NOMO-1 (cell line): ENCODE measurements around the gene PBX4.
A peak's percentile ranks its signal among the peaks of the same experiment; 100 is the strongest.

Experiments used
- DNase-seq, 2 experiments: peaks; one replicate each; lab custom pipeline; 2025; ENCODE audit not compliant: unreplicated experiment in 2 of 2; lab: John Stamatoyannopoulos, UW

The PBX4 gene

DNA sequence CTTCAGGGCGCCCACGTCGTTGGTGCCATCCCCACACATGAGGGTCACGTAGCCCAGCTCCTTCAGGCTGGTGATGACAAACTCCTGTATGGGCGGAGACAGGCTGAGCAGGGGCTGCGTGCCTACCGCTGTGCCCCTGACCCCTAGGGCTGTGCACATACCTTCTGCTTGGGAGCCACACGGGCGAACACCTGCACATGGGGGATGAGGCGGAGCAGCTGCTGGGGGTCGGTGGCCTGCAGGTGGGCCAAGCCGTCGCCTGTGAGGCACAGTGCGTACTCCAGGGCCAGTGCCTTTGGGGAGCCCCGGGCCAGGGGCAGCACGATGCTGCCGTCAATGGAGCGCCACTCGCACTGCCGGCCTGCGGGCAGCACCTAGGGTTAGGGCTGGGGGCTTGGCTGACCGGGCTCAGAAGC, 31.1 kb upstream of the PBX4 start:
- DNase-seq, result no peak

DNA sequence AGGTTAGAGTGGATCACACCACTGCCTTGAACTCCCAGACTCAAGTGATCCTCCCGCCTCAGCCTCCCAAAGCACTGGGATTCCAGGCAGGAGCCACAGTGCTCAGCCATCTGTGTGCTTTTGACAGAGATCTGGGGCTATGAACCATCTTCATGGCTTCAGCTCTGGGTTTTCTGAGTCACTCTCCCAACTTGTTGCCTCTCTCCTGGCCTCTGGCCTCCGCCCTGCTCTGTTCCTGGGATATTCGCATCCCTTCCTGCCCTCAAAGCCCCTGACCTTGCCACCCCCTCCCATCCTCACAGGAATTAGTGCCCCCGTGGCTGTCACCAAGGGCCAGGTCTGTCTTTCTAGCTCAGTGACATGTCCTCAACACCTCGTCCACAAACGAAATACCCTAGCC, 30.7 kb upstream of the PBX4 start:
- DNase-seq, result no peak

GRCh38 chr19:19647037-19647835, 28.7 kb upstream of the PBX4 start:
- DNase-seq, result no peak

DNA sequence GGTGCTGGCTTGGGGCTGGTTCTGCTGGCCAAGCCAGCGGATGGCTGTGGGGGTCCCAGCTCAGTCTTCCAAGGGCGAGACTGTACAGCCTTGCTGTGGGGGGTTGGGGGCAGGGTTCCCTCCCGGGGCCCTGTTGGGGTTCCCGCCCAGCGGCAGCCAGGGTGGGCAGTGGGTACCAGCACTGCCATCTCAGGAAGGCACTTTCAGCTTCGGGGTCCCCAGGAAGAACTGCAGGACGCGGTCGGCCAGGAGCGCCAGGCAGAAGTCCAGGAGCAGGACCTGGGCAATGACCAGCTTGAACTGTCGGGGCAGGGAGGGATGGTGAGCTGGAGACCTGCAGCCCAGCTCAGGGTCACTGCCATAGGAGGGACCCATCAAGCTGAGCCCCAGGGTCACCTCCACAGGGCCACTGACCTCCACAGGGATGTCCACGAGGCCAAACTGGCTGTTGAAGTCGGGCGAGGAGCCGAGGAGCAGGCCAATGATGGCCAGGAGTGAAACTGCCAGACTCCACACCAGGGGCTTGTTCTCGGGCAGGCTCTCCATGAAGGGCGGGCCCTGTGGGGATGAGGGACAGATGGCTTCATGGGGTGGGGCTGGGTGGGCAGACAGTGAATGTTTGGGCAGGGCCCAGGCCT, 26.9 kb upstream of the PBX4 start:
- no peak for DNase-seq

- DNase-seq, result no peak
Measured at GRCh38 chr19:19644054-19644388, 25.5 kb upstream of the PBX4 start.

- peak; percentile 55 to 77 for DNase-seq
Measured at GRCh38 chr19:19643158-19644053, 24.9 kb upstream of the PBX4 start, which contains the start of gene GMIP. Gene GMIP, minus strand, starts transcription at chr19:19643657. Its CDS starts 128 bp downstream, at chr19:19643529.

GRCh38 chr19:19642506-19643157, 24.1 kb upstream of the PBX4 start:
- peak in 1 of 2 experiments; percentile 55 for DNase-seq

DNA sequence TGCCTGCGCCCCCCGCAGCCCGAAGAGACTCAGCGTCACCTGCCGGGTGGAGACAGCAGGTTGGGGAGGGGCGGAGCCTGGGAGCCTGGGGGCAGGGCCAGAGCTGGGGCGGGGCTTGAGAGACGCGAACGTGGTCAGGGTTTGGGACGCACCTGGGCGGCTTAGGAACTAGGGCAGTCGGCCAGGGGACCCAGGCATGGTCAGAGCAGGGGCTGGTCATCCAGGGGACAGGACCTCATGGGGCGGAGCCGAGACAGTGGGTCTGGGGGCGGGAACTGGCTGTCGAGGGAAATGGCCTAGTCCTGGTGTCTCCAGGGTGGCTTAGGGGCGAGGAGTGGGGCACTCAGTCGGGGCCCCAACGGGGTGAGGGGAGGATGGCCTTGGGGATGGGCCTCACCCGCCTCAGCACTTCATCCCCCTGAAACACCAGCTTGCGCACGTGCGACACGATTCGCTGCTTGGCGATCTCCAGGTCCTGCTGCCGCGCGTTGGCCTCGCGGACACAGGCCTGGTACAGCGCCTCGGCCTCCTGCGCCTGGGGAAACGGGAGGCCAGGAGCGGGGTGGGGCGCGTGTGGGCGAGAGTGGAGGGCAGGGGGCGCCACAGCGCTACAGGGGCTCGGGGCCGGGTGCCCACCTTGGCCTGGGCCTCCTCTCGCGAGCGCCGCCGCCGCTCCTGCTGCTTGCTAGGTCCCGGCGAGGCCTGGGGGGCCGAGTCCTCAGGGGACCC, 19.2 kb upstream of the PBX4 start:
- DNase-seq, result no peak

DNA sequence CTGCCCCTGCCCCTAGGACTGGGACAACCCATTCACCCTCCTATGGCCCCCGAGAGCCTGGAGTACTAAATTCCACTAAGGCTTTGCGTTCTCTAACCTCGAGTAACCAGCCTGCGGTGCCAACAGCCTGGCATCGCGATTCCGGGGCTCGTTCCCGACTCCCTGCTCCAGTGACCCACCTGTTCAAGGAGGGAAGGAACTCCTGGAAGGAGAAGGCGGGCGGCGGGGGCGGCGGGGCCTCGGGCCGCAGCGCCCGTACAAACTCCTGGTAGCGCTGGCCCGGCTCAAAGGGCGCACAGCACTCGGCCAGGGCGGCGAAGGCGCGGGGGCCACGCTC, 18.7 kb upstream of the PBX4 start:
- DNase-seq, result no peak

- DNase-seq, result no peak
Measured at GRCh38 chr19:19636573-19637185, 18.2 kb upstream of the PBX4 start.

GRCh38 chr19:19635313-19635702, 16.8 kb upstream of the PBX4 start:
- DNase-seq, result no peak

GRCh38 chr19:19634516-19635312, 16.2 kb upstream of the PBX4 start:
- DNase-seq, result no peak

GRCh38 chr19:19633711-19634515, 15.4 kb upstream of the PBX4 start:
- no peak for DNase-seq

DNA sequence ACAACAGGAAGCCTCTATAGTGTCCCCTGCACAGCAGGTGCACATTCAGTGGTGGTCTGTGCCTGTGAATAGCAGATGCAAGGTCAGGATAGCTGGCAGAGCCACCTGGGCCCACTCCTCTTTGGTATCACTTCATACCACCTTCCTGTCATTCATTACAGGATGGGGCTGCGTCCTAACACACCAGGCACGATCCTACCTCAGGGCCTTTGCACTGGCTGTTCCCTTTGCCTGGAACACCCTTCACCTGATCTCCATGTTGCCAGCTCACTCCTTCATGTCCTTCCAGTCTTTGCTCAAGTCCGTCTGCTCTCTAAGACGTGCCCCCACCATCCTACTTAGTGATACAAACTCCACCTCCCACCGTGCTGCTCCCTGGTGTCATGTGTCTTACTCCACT, 14.2 kb upstream of the PBX4 start:
- no peak for DNase-seq

DNA sequence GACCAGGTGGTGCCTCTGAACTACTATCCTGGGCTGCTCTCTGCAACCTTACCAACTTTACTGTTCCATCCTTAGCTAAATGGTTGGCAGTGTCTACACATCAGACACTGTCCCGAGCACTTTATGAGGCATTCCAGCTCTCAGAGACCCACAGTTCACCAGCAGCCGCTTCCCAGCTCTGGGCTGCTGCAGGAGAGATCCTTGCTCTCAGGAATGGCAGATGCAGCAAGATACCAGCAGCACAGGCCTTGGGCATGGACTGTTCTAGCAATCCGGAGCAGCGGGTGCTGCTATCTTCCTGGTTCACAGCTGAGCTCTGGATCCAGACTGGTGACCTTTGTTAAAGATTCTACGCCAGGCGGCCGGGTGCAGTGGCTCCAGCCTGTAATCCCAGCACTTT, 12.9 kb upstream of the PBX4 start:
- DNase-seq, result no peak

- DNase-seq, result no peak
Measured at GRCh38 chr19:19630426-19630825, 11.9 kb upstream of the PBX4 start.

- no peak for DNase-seq
Measured at GRCh38 chr19:19630062-19630414, 11.6 kb upstream of the PBX4 start.

GRCh38 chr19:19628501-19629134, 10.1 kb upstream of the PBX4 start:
- DNase-seq, result peak; percentile 19 to 26
